NCI-H2196 (cell line): ENCODE results near the gene PEX6.
"Not testable (repeated sequence)": the region's sequence is repeated elsewhere in the genome, so short reads cannot be mapped to it uniquely, and the experiment has no call there.

Experiments used
- DNase-seq: peaks from one replicate; lab custom pipeline; 2025; ENCODE audit not compliant: unreplicated experiment; lab: John Stamatoyannopoulos, UW

Gene PEX6

GRCh38 chr6:42978839-42979522, at the start of gene PEX6:
PEX6 (minus strand) TSS chr6:42979181; CDS start chr6:42979150, 31 bp downstream.
- peak; percentile 88 for DNase-seq

GRCh38 chr6:43026365-43026764, 47.4 kb upstream of the PEX6 start:
- DNase-seq: no peak

GRCh38 chr6:43024436-43024835, 45.5 kb upstream of the PEX6 start:
- DNase-seq: no peak

- DNase-seq: peak; percentile 87
These were observed 42.5 kb upstream of the PEX6 start, which contains the start of gene RRP36 for GRCh38 chr6:43021270-43022047. RRP36 (plus strand) TSS chr6:43021623; CDS start chr6:43021655, 32 bp downstream.

GRCh38 chr6:43020847-43021246, 41.9 kb upstream of the PEX6 start:
- DNase-seq: no peak

- no peak for DNase-seq
These were observed 41.2 kb upstream of the PEX6 start for GRCh38 chr6:43020052-43020705.

GRCh38 chr6:43019152-43019551, 40.2 kb upstream of the PEX6 start:
- no peak for DNase-seq

- no peak for DNase-seq
These were observed 38.0 kb upstream of the PEX6 start for GRCh38 chr6:43016943-43017334.

- no peak for DNase-seq
These were observed 37.4 kb upstream of the PEX6 start for GRCh38 chr6:43016176-43016942.

- no peak for DNase-seq
These were observed 35.5 kb upstream of the PEX6 start for GRCh38 chr6:43014434-43014909.

GRCh38 chr6:43013843-43014433, 35.0 kb upstream of the PEX6 start, which contains the start of the genes KLHDC3 and MEA1:
KLHDC3 (plus strand) TSS chr6:43014249; CDS start chr6:43017193, 2,944 bp downstream.
MEA1 (minus strand) TSS chr6:43013946; CDS start chr6:43013813, 133 bp downstream.
- peak; percentile 99 for DNase-seq

- peak; percentile 47 for DNase-seq
These were observed 34.3 kb upstream of the PEX6 start for GRCh38 chr6:43013097-43013842.

- no peak for DNase-seq
These were observed 33.4 kb upstream of the PEX6 start for GRCh38 chr6:43012364-43012763.

- no peak for DNase-seq
These were observed 32.2 kb upstream of the PEX6 start for GRCh38 chr6:43011207-43011606.

- DNase-seq: peak; percentile 23
These were observed 30.1 kb upstream of the PEX6 start for GRCh38 chr6:43009124-43009523.

GRCh38 chr6:43007126-43007525, 28.1 kb upstream of the PEX6 start:
- DNase-seq: no peak

- DNase-seq: no peak
These were observed 27.3 kb upstream of the PEX6 start for GRCh38 chr6:43006251-43006650.

GRCh38 chr6:43005844-43006243, 26.9 kb upstream of the PEX6 start:
- no peak for DNase-seq

- no peak for DNase-seq
These were observed 22.9 kb upstream of the PEX6 start for GRCh38 chr6:43001843-43002242.

GRCh38 chr6:42998205-42998604, 19.2 kb upstream of the PEX6 start:
- not testable (repeated sequence) for DNase-seq
